GM12878 (cell line): ENCODE data around the gene SPINK9. TPM values are rescaled to one million over a fixed set of nuclear protein-coding genes. Genes with fewer than 3 reads are reported as not detected.

ENCODE experiments used
- ATAC-seq: fragments of 200-7000 bp; cut with Tn5 transposase; 3 replicates; pipeline ENCODE4 v1.9.1; 2020; ENCODE audit warnings: mild to moderate bottlenecking, moderate library complexity
- BruUV-seq: library from RNA; stranded (reverse); fragments of 400-500 nt; replicated peaks from 2 replicates; lab custom pipeline; 2021; lab: Mats Ljungman, UMichigan
- CTCF ChIA-PET: fragments of 300-600 bp; sonication (Branson Sonifier 250); formaldehyde crosslinking; extraction: SDS; loops from one replicate; lab custom pipeline; 2021; ENCODE audit warnings: inconsistent platforms; lab: Yijun Ruan, JAX
- POLR2A ChIA-PET: fragments of 350-600 bp; formaldehyde crosslinking; extraction: SDS; loops from one replicate; lab custom pipeline; 2021; ENCODE audit warnings: inconsistent platforms; lab: Charles Lee
- RAD21 ChIA-PET: fragments of 300-600 bp; sonication (Branson Sonifier 250); formaldehyde crosslinking; loops from one replicate; lab custom pipeline; 2023; ENCODE audit warnings: antibody characterized with exemption; ENCODE audit not compliant: unreplicated experiment; lab: Charles Lee
- SMC1A ChIA-PET: fragments of 300-600 bp; sonication (Branson Sonifier 250); formaldehyde crosslinking; loops from one replicate; lab custom pipeline; 2023; ENCODE audit not compliant: unreplicated experiment, uncharacterized antibody; lab: Charles Lee
- DNase-seq: peaks from one replicate; pipeline ENCODE4 v3.0.0-alpha.2; 2011; ENCODE audit warnings: low read depth, low spot score
- FAIRE-seq: peaks from 3 replicates; lab custom pipeline; 2011; peaks lifted over from hg19 to GRCh38; lab: Jason Lieb, UNC
- H2AFZ ChIP-seq: 2 replicates; pipeline ENCODE4 v1.6.0; 2011; ENCODE audit warnings: low read depth, low read length, control low read depth; ENCODE audit not compliant: control insufficient read depth
- H3K27ac ChIP-seq: 2 replicates; pipeline ENCODE4 v1.5.1; 2011; ENCODE audit warnings: control low read depth; ENCODE audit not compliant: control insufficient read depth, insufficient read depth
- H3K27me3 ChIP-seq, 2 experiments: replicated peaks in 1 of 2; 2 replicates each; pipeline versions ENCODE4 v1.6.0 to v1.6.1; 2011; ENCODE audit warnings: low read length in 1 of 2; ENCODE audit not compliant: control insufficient read depth in 2 of 2, insufficient read depth in 2 of 2
- H3K36me3 ChIP-seq, 2 experiments: 2 replicates each; pipeline ENCODE4 v1.5.1; 2011; ENCODE audit warnings: low read length in 1 of 2; ENCODE audit not compliant: control insufficient read depth in 2 of 2, insufficient read depth in 2 of 2
- H3K4me1 ChIP-seq: 2 replicates; pipeline ENCODE4 v1.6.1; 2011; ENCODE audit warnings: mild to moderate bottlenecking, low read length, moderate library complexity, mixed read lengths; ENCODE audit not compliant: control insufficient read depth, insufficient read depth
- H3K4me2 ChIP-seq: 2 replicates; pipeline ENCODE4 v1.6.0; 2011; ENCODE audit warnings: control low read depth; ENCODE audit not compliant: control insufficient read depth, insufficient read depth
- H3K4me3 ChIP-seq: fragments of 200-600 bp; sonication (generic); 2 replicates; pipeline ENCODE4 v1.5.1; 2016
- H3K79me2 ChIP-seq: 2 replicates; pipeline ENCODE4 v1.6.0; 2011; ENCODE audit warnings: low read length; ENCODE audit not compliant: control insufficient read depth, insufficient read depth
- H3K9ac ChIP-seq: 2 replicates; pipeline ENCODE4 v1.8.0; 2011; ENCODE audit warnings: low read length, control low read depth, mixed read lengths; ENCODE audit not compliant: control insufficient read depth, insufficient read depth
- H3K9me3 ChIP-seq: replicated peaks from 3 replicates; pipeline ENCODE4 v1.5.1; 2011; ENCODE audit warnings: mild to moderate bottlenecking, low read length; ENCODE audit not compliant: control insufficient read depth, insufficient read depth
- H4K20me1 ChIP-seq: 2 replicates; pipeline ENCODE4 v1.6.0; 2011; ENCODE audit not compliant: control insufficient read depth, insufficient read depth
- CHD4 ChIP-seq: fragments of 200-600 bp; sonication (generic); IDR thresholded peaks from 2 replicates; pipeline ENCODE4 v1.6.1; 2016; ENCODE audit warnings: mild to moderate bottlenecking
- CREB1 ChIP-seq: IDR thresholded peaks from 2 replicates; pipeline ENCODE4 v1.6.1; 2012; ENCODE audit warnings: low read depth, mild to moderate bottlenecking, inconsistent platforms
- CREM ChIP-seq: IDR thresholded peaks from 2 replicates; pipeline ENCODE4 v1.6.1; 2014; ENCODE audit warnings: antibody characterized with exemption, low read depth
- E2F4 ChIP-seq: IDR thresholded peaks from 2 replicates; pipeline ENCODE4 v1.6.1; 2012; ENCODE audit warnings: low read depth, low read length, improper control_type of control experiment
- EZH2 ChIP-seq: IDR thresholded peaks from 2 replicates; pipeline ENCODE4 v1.6.1; 2012; ENCODE audit warnings: low read depth, mild to moderate bottlenecking, control low read depth, inconsistent platforms, low read length, borderline replicate concordance; ENCODE audit not compliant: control insufficient read depth
- MAX ChIP-seq: IDR thresholded peaks from 2 replicates; pipeline ENCODE4 v1.6.1; 2012; ENCODE audit warnings: low read depth, low read length, improper control_type of control experiment
- NFYB ChIP-seq: IDR thresholded peaks from 2 replicates; pipeline ENCODE4 v1.6.1; 2011; ENCODE audit warnings: low read depth, mild to moderate bottlenecking, low read length, improper control_type of control experiment, moderate library complexity; ENCODE audit not compliant: insufficient read depth
- NR2C1 ChIP-seq: fragments of 450-650 bp; IDR thresholded peaks from 2 replicates; pipeline ENCODE4 v1.6.1; 2017; ENCODE audit warnings: antibody characterized with exemption, mild to moderate bottlenecking, moderate library complexity
- NR2F1 ChIP-seq: fragments of 450-650 bp; conservative IDR thresholded peaks from 2 replicates; pipeline ENCODE4 v1.6.1; 2017; ENCODE audit warnings: mild to moderate bottlenecking
- PAX8 ChIP-seq: fragments of 450-650 bp; IDR thresholded peaks from 2 replicates; pipeline ENCODE4 v1.6.1; 2017; ENCODE audit warnings: mild to moderate bottlenecking, moderate library complexity
- POLR2AphosphoS5 ChIP-seq: IDR thresholded peaks from 2 replicates; pipeline ENCODE4 v1.6.1; 2011; ENCODE audit warnings: mild to moderate bottlenecking, low read length, inconsistent platforms
- PRDM15 ChIP-seq: fragments of 450-650 bp; formaldehyde crosslinking; IDR thresholded peaks from 2 replicates; pipeline ENCODE4 v1.4.0; 2020; ENCODE audit warnings: mild to moderate bottlenecking, moderate library complexity
- RAD21 ChIP-seq: IDR thresholded peaks from 2 replicates; pipeline ENCODE4 v1.6.1; 2011; ENCODE audit warnings: mild to moderate bottlenecking, low read depth, low read length, moderate library complexity; ENCODE audit not compliant: insufficient read depth
- RCOR1 ChIP-seq: conservative IDR thresholded peaks from 2 replicates; pipeline ENCODE4 v1.6.1; 2012; ENCODE audit warnings: low read depth, low read length, improper control_type of control experiment
- STAT3 ChIP-seq: IDR thresholded peaks from 2 replicates; pipeline ENCODE4 v1.6.1; 2011; ENCODE audit warnings: low read depth, low read length, improper control_type of control experiment
- TCF3 ChIP-seq: IDR thresholded peaks from 2 replicates; pipeline ENCODE4 v1.6.1; 2012; ENCODE audit warnings: low read depth, mild to moderate bottlenecking, low read length, borderline replicate concordance; ENCODE audit not compliant: insufficient read depth
- ZNF384 ChIP-seq: IDR thresholded peaks from 2 replicates; pipeline ENCODE4 v1.6.1; 2012; ENCODE audit warnings: low read depth, mild to moderate bottlenecking, low read length, improper control_type of control experiment, borderline replicate concordance
- WGBS: methylation state at CpG from one replicate; pipeline ENCODE4 v1.1.6; 2016; ENCODE audit warnings: low lambda C conversion rate; ENCODE audit not compliant: insufficient replicate concordance, insufficient coverage; ENCODE audit errors: missing lambda C conversion rate; 5-methylcytosine and 5-hydroxymethylcytosine counted together
- in situ Hi-C: fragments of 300-500 bp; cut with MboI; formaldehyde crosslinking; loops from 9 replicates; pipeline ENCODE4 v1.14.3; 2018; ENCODE audit warnings: mixed read lengths
- intact Hi-C: fragments of 100-400 bp; cut with micrococcal nuclease; formaldehyde crosslinking; loops from one replicate; pipeline ENCODE4 v1.14.2; 2022; ENCODE audit not compliant: unreplicated experiment
- polyA plus RNA-seq, 11 experiments: library from polyadenylated mRNA; depleted of rRNA in 4 of 11; unstranded in 6 of 11; stranded (reverse) in 5 of 11; fragments of >200 nt; fragmentation: Nextera tagmentation in 4 of 11; fragmentation: Illumina TruSeq in 1 of 11; extraction: Ambion mirVana in 4 of 11; extraction: Trizol in 1 of 11; gene quantifications; 1 replicate in 1 of 11; 2 replicates in 10 of 11; pipeline versions ENCODE4 v1.2.1 to v1.2.3, GENCODE V29; 2011 to 2016; ENCODE audit warnings: inconsistent platforms in 2 of 11, missing spikeins in 2 of 11, low read depth in 1 of 11
- total RNA-seq, 4 experiments: library from RNA; depleted of rRNA in 3 of 4; stranded (reverse); fragments of >200 nt in 3 of 4; fragmentation: Illumina TruSeq in 1 of 4; extraction: Trizol in 1 of 4; gene quantifications; 2 replicates each; pipeline versions ENCODE4 v1.2.1 to v1.2.3, GENCODE V29; 2013 to 2021

Gene SPINK9
- total and polyA plus RNA-seq, 10 of the 15 experiments (the other 5 are each of a cell fraction or from before 2014, with no cell fraction given): not detected

DNA sequence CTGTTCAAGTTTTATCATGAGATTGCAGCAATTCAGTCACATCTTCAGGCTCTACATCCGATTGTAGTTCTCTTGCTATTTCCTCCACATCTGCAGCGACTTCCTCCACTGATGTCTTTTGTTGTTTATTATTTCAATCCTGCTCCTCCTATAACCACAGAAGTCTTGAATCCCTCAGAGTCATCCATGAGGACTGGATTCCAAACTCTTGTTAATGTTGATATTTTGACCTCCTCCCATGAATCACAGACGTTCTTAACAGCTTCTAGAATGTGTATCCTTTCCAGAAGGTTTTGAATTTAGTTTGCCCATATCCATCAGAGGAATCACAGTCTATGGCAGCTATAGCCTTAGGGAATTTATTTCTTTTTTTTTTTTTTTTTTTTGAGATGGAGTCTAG, 52.0 kb downstream of the SPINK9 start:
- Histone ChIP-seq H3K4me2 (no peak overlapping the region), H4K20me1 (no peaks in the 10 kb centered on the region), H3K4me3 (no peak overlapping the region), H3K4me1 (peaks cover 8% of the 10 kb centered on the region), H3K9me3 (no peaks in the 10 kb centered on the region), H3K9ac (no peak overlapping the region), H3K27me3 (no peaks in the 10 kb centered on the region), H3K36me3 (0 out of 4 replicates have a peak, but pooled peaks cover 0 to 2% of the 10 kb centered on the region in 2 experiments), H2AFZ (no peak overlapping the region), H3K27ac (no peak overlapping the region), H3K79me2 (peaks cover 56% of the 10 kb centered on the region)
- no TSS peak for BruUV-seq
- intact Hi-C loops (no loop called here), in situ Hi-C loops (no loop called here)
- ChIA-PET SMC1A (no interaction called here), CTCF (interaction anchor here (0.6 to 1.3 kb wide), 3 partner anchors 13 to 33 kb away, joined by 3 to 4 read pairs (median 4); no protein-coding TSS in a partner anchor), RAD21 (interaction anchor here (1.5 kb wide), 1 partner anchor 15 kb away, joined by 3 read pairs; no protein-coding TSS in a partner anchor), POLR2A (interaction anchor here (0.6 kb wide), 2 partner anchors 1199 to 1587 kb away, joined by 4 read pairs; no protein-coding TSS in a partner anchor)
- TF ChIP-seq NR2C1 (no peak), ZNF384 (no peak), MAX (no peak), RAD21 (no peak), CREM (no peak), E2F4 (no peak), PAX8 (no peak), TCF3 (no peak), PRDM15 (CRISPR knock-in tag) (no peak), STAT3 (no peak), NR2F1 (no peak), RCOR1 (no peak), POLR2AphosphoS5 (no peak), NFYB (no peak), CREB1 (no peak), EZH2 (no peak), CHD4 (no peak)
- ATAC-seq (no peak), FAIRE-seq (no peak), DNase-seq (no peak)
- WGBS: 96% methylated on average over 3 of the region's 3 CpGs
